GM12878 (cell line): ENCODE data around the gene GKAP1. TPM values are rescaled to one million over a fixed set of nuclear protein-coding genes. Genes with fewer than 3 reads are reported as not detected.
A peak's percentile ranks its signal among the peaks of the same experiment; 100 is the strongest.

Source experiments
- CTCF ChIP-seq, 3 experiments: IDR thresholded peaks in 2 of 3; conservative IDR thresholded peaks in 1 of 3; 2 replicates each; pipeline ENCODE4 v1.5.1; 2011; ENCODE audit warnings: low read depth in 3 of 3, low read length in 3 of 3, mild to moderate bottlenecking in 3 of 3, control low read depth in 2 of 3, moderate library complexity in 2 of 3, inconsistent platforms in 1 of 3, mixed read lengths in 1 of 3; ENCODE audit not compliant: control insufficient read depth in 2 of 3, insufficient read depth in 1 of 3; ENCODE audit errors: extremely low read depth in 1 of 3
- LARP7 ChIP-seq: fragments of 450-650 bp; IDR thresholded peaks from 2 replicates; pipeline ENCODE4 v1.6.1; 2017; ENCODE audit warnings: mild to moderate bottlenecking
- MLLT1 ChIP-seq: fragments of 450-650 bp; IDR thresholded peaks from 2 replicates; pipeline ENCODE4 v1.6.1; 2016; ENCODE audit warnings: mild to moderate bottlenecking
- NFXL1 ChIP-seq: fragments of 450-650 bp; IDR thresholded peaks from 2 replicates; pipeline ENCODE4 v1.6.1; 2017; ENCODE audit warnings: antibody characterized with exemption, mild to moderate bottlenecking, borderline replicate concordance
- NKRF ChIP-seq: fragments of 450-650 bp; conservative IDR thresholded peaks from 2 replicates; pipeline ENCODE4 v1.6.1; 2017; ENCODE audit warnings: mild to moderate bottlenecking, moderate library complexity
- ZNF217 ChIP-seq: fragments of 450-650 bp; IDR thresholded peaks from 2 replicates; pipeline ENCODE4 v1.6.1; 2017; ENCODE audit warnings: antibody characterized with exemption, mild to moderate bottlenecking
- polyA plus RNA-seq, 11 experiments: library from polyadenylated mRNA; depleted of rRNA in 4 of 11; unstranded in 6 of 11; stranded (reverse) in 5 of 11; fragments of >200 nt; fragmentation: Nextera tagmentation in 4 of 11; fragmentation: Illumina TruSeq in 1 of 11; extraction: Ambion mirVana in 4 of 11; extraction: Trizol in 1 of 11; gene quantifications; 1 replicate in 1 of 11; 2 replicates in 10 of 11; pipeline versions ENCODE4 v1.2.1 to v1.2.3, GENCODE V29; 2011 to 2016; ENCODE audit warnings: inconsistent platforms in 2 of 11, missing spikeins in 2 of 11, low read depth in 1 of 11
- total RNA-seq, 4 experiments: library from RNA; depleted of rRNA in 3 of 4; stranded (reverse); fragments of >200 nt in 3 of 4; fragmentation: Illumina TruSeq in 1 of 4; extraction: Trizol in 1 of 4; gene quantifications; 2 replicates each; pipeline versions ENCODE4 v1.2.1 to v1.2.3, GENCODE V29; 2013 to 2021

The GKAP1 gene
- total and polyA plus RNA-seq, 10 of the 15 experiments (the other 5 are each of a cell fraction or from before 2014, with no cell fraction given): 0.92 to 5.1 (median 2.7) TPM

GRCh38 chr9:83817356-83818278, at the start of gene GKAP1 (continued):
- TF ChIP-seq MLLT1 (peak; percentile 31; the same call in 1 of the 2 replicates), LARP7 (peak; percentile 80), CTCF (IDR thresholded peaks at IDR 0.05 in 2 of 3, conservative IDR thresholded peaks at IDR 0.05 in 1 of 3; ENCODE audit: control insufficient read depth in 2 of 3, extremely low read depth in 1 of 3, insufficient read depth in 1 of 3, low read depth in 3 of 3, low read length in 3 of 3) (peak; percentile 7 to 29 (median 23); a peak in 2 of 6 replicates), NKRF (0 out of 2 replicates have a peak, but pooled peaks have one; percentile 64), ZNF217 (0 out of 2 replicates have a peak, but pooled peaks have one; percentile 71), NFXL1 (0 out of 2 replicates have a peak, but pooled peaks have one; percentile 55)
